Activated T-cell treated with anti-CD3 and anti-CD28 coated beads for 24 hours (primary cell): ENCODE measurements around the gene NSMCE4A.
A peak's percentile ranks its signal among the peaks of the same experiment; 100 is the strongest.
"Not testable (repeated sequence)": the region's sequence is repeated elsewhere in the genome, so short reads cannot be mapped to it uniquely, and the experiment has no call there.

Source experiments
- DNase-seq: peaks from one replicate; pipeline ENCODE4 v3.0.0-alpha.2; 2020; ENCODE audit warnings: low read depth

NSMCE4A gene

GRCh38 chr10:121974535-121975294 lies at the start of gene NSMCE4A:
Gene NSMCE4A (minus strand): TSS chr10:121975217. CDS start chr10:121975165, 52 bp downstream.
- DNase-seq = peak; percentile 74

- DNase-seq = not testable (repeated sequence)
Observed at GRCh38 chr10:122023257-122023656, 48.2 kb upstream of the NSMCE4A start.

- no peak for DNase-seq
Observed at GRCh38 chr10:122022276-122022675, 47.3 kb upstream of the NSMCE4A start.

- no peak for DNase-seq
Observed at GRCh38 chr10:122021828-122022227, 46.8 kb upstream of the NSMCE4A start.

GRCh38 chr10:122021379-122021778 lies 46.4 kb upstream of the NSMCE4A start:
- DNase-seq = no peak

GRCh38 chr10:122020226-122020625 lies 45.2 kb upstream of the NSMCE4A start:
- no peak for DNase-seq

GRCh38 chr10:122019414-122019975 lies 44.5 kb upstream of the NSMCE4A start:
- no peak for DNase-seq

- no peak for DNase-seq
Observed at GRCh38 chr10:122018951-122019413, 44.0 kb upstream of the NSMCE4A start.

- no peak for DNase-seq
Observed at GRCh38 chr10:122018491-122018890, 43.5 kb upstream of the NSMCE4A start.

GRCh38 chr10:122017926-122018325 lies 42.9 kb upstream of the NSMCE4A start:
- not testable (repeated sequence) for DNase-seq

- DNase-seq = no peak
Observed at GRCh38 chr10:122014652-122015248, 39.7 kb upstream of the NSMCE4A start.

GRCh38 chr10:122013311-122013780 lies 38.3 kb upstream of the NSMCE4A start:
- DNase-seq = no peak

- no peak for DNase-seq
Observed at GRCh38 chr10:122012731-122013130, 37.7 kb upstream of the NSMCE4A start.

- DNase-seq = no peak
Observed at GRCh38 chr10:122010405-122011050, 35.5 kb upstream of the NSMCE4A start.

- DNase-seq = no peak
Observed at GRCh38 chr10:122007415-122007814, 32.4 kb upstream of the NSMCE4A start.

- DNase-seq = no peak
Observed at GRCh38 chr10:122001698-122002097, 26.7 kb upstream of the NSMCE4A start.

GRCh38 chr10:121999301-121999700 lies 24.3 kb upstream of the NSMCE4A start:
- DNase-seq = no peak

GRCh38 chr10:121998462-121998861 lies 23.4 kb upstream of the NSMCE4A start:
- no peak for DNase-seq

- no peak for DNase-seq
Observed at GRCh38 chr10:121994429-121994941, 19.5 kb upstream of the NSMCE4A start.

- DNase-seq = not testable (repeated sequence)
Observed at GRCh38 chr10:121991727-121992126, 16.7 kb upstream of the NSMCE4A start.

- no peak for DNase-seq
Observed at GRCh38 chr10:121990015-121990677, 15.1 kb upstream of the NSMCE4A start.
